Mucosa of rectum (tissue), 2 donors: ENCODE results near the gene TPSB2.
"Not testable (repeated sequence)": the region's sequence is repeated elsewhere in the genome, so short reads cannot be mapped to it uniquely, and the experiment has no call there.

ENCODE experiments used
- H3K27ac ChIP-seq, 2 donors: one replicate each; pipeline ENCODE4 v1.7.0; 2013; ENCODE audit warnings: inconsistent platforms in 2 of 2, low read depth in 2 of 2, low read length in 2 of 2
- H3K27me3 ChIP-seq, 2 donors: one replicate each; pipeline ENCODE4 v1.7.0; 2013; ENCODE audit warnings: low read length in 2 of 2; ENCODE audit not compliant: control insufficient read depth in 2 of 2, insufficient read depth in 2 of 2
- H3K36me3 ChIP-seq, 2 donors: one replicate each; pipeline ENCODE4 v1.7.0; 2013; ENCODE audit warnings: low read length in 2 of 2; ENCODE audit not compliant: control insufficient read depth in 2 of 2, insufficient read depth in 2 of 2
- H3K4me1 ChIP-seq, 2 donors: one replicate each; pipeline ENCODE4 v1.7.0; 2013; ENCODE audit warnings: low read length in 2 of 2, mild to moderate bottlenecking in 1 of 2; ENCODE audit not compliant: control insufficient read depth in 2 of 2, insufficient read depth in 2 of 2
- H3K4me3 ChIP-seq, 2 donors: one replicate each; pipeline ENCODE4 v1.7.0; 2013; ENCODE audit warnings: low read length in 2 of 2
- H3K9ac ChIP-seq, 2 donors: one replicate each; pipeline ENCODE4 v1.7.0; 2013; ENCODE audit warnings: low read length in 2 of 2, low read depth in 1 of 2, mild to moderate bottlenecking in 1 of 2
- H3K9me3 ChIP-seq, 2 donors: one replicate each; pipeline ENCODE4 v1.7.0; 2013; ENCODE audit warnings: low read length in 2 of 2; ENCODE audit not compliant: control insufficient read depth in 2 of 2
- donor health status: healthy.
- donor health status: Normal muscosa, but diverticular disease.

Gene TPSB2

DNA sequence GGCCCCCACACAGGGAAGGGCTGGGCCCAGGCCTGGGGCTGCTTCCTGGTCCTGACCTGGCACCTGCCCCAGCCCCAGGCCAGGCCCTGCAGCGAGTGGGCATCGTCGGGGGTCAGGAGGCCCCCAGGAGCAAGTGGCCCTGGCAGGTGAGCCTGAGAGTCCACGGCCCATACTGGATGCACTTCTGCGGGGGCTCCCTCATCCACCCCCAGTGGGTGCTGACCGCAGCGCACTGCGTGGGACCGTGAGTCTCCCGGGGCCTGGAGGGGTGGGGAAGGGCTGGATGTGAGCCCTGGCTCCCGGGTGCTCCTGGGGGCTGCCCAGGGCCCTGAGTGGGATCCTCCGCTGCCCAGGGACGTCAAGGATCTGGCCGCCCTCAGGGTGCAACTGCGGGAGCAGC lies 11.1 kb upstream of the TPSB2 start:
- not testable (repeated sequence) for H3K36me3 ChIP-seq, H3K4me3 ChIP-seq, H3K4me1 ChIP-seq, H3K9me3 ChIP-seq, H3K27ac ChIP-seq, H3K27me3 ChIP-seq, H3K9ac ChIP-seq

DNA sequence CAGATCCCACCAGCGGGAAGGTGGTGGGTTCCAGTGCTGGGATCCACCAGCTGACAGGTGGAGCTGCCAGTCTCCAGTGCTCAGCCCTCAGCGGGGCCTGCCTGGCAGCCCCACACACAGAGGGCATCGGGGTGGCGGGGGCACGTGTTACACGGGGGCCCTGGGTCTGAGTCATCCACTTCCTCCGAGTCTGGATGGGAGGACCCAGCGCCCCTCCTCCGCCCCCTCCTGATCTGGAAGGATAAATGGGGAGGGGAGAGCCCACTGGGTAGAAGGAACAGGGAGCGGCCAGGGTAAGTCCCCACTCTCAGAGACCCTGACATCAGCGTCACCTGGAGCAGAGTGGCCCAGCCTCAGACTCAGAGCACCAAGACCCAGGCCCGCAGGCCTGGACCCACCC lies 10.5 kb upstream of the TPSB2 start, which contains the start of gene TPSAB1:
Gene TPSAB1 (plus strand): TSS at position 270 of the 400 bp plus-strand sequence. CDS start 234 bp downstream, outside the sequence.
- H3K4me3 ChIP-seq, H3K4me1 ChIP-seq, H3K9me3 ChIP-seq, H3K27me3 ChIP-seq, H3K9ac ChIP-seq, H3K36me3 ChIP-seq, H3K27ac ChIP-seq: not testable (repeated sequence)

DNA sequence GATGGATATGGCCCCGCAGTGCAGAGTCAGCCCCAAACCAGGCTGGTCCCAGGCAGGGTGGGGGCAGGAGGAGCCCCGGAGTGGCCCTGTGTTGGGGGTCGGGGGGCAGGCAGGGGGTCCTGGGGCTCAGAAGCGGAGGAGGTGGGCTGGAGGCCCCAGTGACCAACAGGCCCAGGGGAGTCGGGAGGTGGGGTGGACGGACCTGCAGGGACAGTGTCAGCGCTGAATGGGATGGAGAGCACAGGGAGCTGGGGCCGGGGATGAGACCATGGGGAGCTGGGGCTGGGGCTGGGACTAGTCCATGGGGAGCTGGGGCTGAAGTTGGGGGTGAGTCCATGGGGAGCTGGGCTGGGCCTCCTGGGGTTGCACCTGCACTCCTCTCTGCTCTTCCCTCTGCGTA lies 9.6 kb upstream of the TPSB2 start:
- H3K4me3 ChIP-seq = not testable (repeated sequence)

DNA sequence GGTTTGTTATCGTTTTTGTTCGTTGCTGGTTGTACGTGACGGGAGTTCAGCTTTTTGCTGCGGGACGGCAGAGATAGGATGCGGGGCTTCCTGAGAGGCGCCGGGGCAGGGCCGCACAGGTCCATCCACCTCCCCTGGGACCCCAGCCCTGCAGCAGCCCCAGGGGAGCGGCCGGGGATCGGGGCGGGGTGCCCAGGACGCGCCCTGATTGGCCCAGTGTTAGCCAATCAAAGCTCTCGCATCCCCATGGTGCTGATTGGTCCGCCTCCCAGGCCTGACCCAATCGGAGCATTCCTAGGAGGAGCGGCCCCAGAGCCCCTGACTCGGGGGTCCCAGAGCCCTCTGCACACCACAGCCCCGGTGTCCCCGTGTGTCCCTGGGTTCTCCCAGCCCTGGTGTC lies 8.9 kb upstream of the TPSB2 start:
- not testable (repeated sequence) for H3K9ac ChIP-seq, H3K9me3 ChIP-seq, H3K4me3 ChIP-seq, H3K27me3 ChIP-seq, H3K36me3 ChIP-seq, H3K4me1 ChIP-seq, H3K27ac ChIP-seq

More for the DNA sequence above, 9.6 kb upstream of the TPSB2 start:
- not testable (repeated sequence) for H3K9me3 ChIP-seq, H3K9ac ChIP-seq, H3K27ac ChIP-seq, H3K36me3 ChIP-seq, H3K4me1 ChIP-seq, H3K27me3 ChIP-seq

DNA sequence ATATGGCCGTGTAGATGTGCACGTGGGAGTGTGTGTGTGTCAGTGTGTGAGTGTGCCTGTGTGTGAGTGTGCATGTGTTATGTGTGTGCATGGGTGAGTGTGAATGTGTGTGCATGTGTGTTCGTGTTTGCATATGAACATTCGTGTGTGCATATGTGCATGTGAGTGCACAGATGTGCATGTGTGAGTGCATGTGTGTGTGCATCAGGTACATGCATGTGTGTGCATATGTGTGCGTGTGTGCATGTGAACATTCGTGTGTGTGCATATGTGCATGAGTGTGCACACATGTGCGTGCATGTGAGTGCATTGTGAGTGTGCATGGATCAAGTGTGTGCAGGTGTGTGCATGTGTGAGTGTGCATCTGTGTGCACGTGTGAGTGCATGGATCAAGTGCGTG lies 8.0 kb upstream of the TPSB2 start:
- H3K27ac ChIP-seq = no peak overlapping the region
- H3K27me3 ChIP-seq = no peaks in the 10 kb centered on the region
- no peaks in the 10 kb centered on the region for H3K4me1 ChIP-seq
- no peaks in the 10 kb centered on the region for H3K36me3 ChIP-seq
- H3K4me3 ChIP-seq = no peak overlapping the region
- no peak overlapping the region for H3K9ac ChIP-seq
- no peaks in the 10 kb centered on the region for H3K9me3 ChIP-seq

DNA sequence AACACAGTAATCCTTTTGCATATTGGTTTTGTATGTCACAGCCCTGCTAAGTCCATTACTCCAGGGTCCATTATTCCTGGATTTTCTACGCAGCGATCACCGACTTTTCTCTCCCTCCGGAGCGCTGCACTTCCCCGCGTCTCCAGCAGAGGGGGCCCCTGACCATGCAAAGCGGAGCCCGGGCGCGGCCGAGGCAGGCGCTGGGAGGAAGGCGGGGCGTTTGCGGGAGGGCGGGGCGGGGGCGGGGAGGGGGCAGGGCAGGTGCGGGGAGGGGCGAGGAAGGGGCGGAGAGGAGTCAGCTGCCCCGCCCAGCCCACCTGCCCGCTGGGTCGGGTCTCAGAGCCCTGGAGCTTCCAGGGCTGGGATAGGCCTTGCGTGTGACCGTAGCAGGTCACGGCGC lies 6.7 kb upstream of the TPSB2 start:
- not testable (repeated sequence) for H3K27me3 ChIP-seq, H3K36me3 ChIP-seq, H3K9me3 ChIP-seq, H3K4me3 ChIP-seq, H3K9ac ChIP-seq, H3K4me1 ChIP-seq, H3K27ac ChIP-seq

DNA sequence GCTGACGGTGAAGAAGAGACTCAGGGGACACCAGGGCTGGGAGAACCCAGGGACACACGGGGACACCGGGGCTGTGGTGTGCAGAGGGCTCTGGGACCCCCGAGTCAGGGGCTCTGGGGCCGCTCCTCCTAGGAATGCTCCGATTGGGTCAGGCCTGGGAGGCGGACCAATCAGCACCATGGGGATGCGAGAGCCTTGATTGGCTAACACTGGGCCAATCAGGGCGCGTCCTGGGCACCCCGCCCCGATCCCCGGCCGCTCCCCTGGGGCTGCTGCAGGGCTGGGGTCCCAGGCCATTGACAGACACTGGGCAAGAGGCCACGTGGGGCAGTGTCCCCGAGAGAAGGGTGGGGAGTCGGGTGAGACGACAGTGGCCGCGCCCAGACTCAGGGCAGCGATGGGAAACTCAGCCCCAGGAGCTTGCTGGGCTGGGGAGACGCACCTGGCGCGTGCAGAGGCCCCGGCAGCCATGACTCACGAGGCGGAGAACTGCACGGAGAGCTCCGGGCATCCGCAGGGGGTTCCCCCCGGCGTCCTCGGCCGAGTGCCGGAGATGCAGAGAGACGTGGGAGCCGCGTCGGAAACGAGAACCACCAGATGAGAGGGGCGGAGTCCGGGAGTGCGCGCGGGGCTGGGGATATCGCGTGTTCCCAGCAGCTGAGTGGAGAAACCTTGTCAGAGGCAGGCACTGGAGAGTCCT lies 2.2 kb upstream of the TPSB2 start:
- H3K27ac ChIP-seq, H3K36me3 ChIP-seq, H3K9me3 ChIP-seq, H3K4me3 ChIP-seq, H3K4me1 ChIP-seq, H3K9ac ChIP-seq, H3K27me3 ChIP-seq: not testable (repeated sequence)

DNA sequence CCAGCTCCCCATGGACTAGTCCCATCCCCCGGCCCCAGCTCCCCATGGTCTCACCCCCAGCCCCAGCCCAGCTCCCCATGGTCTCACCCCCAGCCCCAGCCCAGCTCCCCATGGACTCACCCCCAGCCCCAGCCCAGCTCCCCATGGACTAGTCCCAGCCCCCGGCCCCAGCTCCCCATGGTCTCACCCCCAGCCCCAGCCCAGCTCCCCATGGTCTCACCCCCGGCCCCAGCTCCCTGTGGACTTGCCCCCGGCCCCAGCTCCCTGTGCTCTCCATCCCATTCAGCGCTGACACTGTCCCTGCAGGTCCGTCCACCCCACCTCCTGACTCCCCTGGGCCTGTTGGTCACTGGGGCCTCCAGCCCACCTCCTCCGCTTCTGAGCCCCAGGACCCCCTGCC lies 1.3 kb upstream of the TPSB2 start:
- not testable (repeated sequence) for H3K27me3 ChIP-seq, H3K27ac ChIP-seq, H3K4me1 ChIP-seq, H3K9me3 ChIP-seq, H3K36me3 ChIP-seq, H3K4me3 ChIP-seq, H3K9ac ChIP-seq

DNA sequence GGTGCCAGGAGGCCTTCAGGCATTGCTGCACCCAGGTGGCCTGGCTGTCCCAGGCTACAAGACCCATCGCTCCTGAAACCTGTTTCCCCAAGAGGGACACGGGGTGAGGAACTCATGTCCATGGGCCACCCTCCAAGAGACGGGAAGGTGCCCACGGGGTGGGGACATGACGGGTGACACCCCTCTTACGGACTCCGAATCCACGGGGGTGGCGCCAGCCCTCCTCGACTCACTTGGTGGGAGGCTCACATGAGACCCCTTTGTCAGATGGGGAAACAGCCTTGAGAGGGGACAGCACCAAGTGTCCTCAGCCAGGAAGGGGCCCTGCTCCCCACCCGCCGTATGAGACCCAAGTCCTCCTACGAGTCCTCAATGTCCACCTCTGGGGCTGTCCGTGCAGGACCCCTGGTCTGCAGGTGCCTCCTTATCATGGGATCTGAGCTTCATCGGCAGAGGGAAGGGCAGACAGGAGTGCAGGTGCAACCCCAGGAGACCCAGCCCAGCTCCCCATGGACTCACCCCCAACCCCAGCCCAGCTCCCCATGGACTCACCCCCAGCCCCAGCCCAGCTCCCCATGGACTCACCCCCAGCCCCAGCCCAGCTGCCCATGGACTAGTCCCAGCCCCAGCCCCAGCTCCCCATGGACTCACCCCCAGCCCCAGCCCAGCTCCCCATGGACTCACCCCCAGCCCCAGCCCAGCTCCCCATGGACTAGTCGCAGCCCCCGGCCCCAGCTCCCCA lies 658 bp upstream of the TPSB2 start:
- not testable (repeated sequence) for H3K4me1 ChIP-seq, H3K9ac ChIP-seq, H3K27me3 ChIP-seq, H3K27ac ChIP-seq, H3K4me3 ChIP-seq, H3K9me3 ChIP-seq, H3K36me3 ChIP-seq

DNA sequence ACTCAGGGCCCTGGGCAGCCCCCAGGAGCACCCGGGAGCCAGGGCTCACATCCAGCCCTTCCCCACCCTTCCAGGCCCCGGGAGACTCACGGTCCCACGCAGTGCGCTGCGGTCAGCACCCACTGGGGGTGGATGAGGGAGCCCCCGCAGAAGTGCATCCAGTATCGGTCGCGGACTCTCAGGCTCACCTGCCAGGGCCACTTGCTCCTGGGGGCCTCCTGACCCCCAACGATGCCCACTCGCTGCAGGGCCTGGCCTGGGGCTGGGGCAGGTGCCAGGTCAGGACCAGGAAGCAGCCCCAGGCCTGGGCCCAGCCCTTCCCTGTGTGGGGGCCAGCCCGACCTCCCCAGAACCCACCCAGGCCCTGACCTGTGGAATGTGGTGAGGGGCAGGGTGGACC lies 508 bp downstream of the TPSB2 start:
- not testable (repeated sequence) for H3K36me3 ChIP-seq, H3K4me1 ChIP-seq, H3K27ac ChIP-seq, H3K4me3 ChIP-seq, H3K27me3 ChIP-seq, H3K9ac ChIP-seq, H3K9me3 ChIP-seq
